ENCODE data around the gene SF3B1.

- TF ChIP-seq POLR2A (IDR thresholded peaks at IDR 0.05) (no peak), CTCF (IDR thresholded peaks at IDR 0.05) (no peak)
Observed at GRCh38 chr2:197398913-197399312, 35.9 kb downstream of the SF3B1 start.
